ENCODE results near the gene MAGI1.
A peak's percentile ranks its signal among the peaks of the same experiment; 100 is the strongest.
"Not testable (repeated sequence)": the region's sequence is repeated elsewhere in the genome, so short reads cannot be mapped to it uniquely, and the experiment has no call there.

MAGI1 gene

DNA sequence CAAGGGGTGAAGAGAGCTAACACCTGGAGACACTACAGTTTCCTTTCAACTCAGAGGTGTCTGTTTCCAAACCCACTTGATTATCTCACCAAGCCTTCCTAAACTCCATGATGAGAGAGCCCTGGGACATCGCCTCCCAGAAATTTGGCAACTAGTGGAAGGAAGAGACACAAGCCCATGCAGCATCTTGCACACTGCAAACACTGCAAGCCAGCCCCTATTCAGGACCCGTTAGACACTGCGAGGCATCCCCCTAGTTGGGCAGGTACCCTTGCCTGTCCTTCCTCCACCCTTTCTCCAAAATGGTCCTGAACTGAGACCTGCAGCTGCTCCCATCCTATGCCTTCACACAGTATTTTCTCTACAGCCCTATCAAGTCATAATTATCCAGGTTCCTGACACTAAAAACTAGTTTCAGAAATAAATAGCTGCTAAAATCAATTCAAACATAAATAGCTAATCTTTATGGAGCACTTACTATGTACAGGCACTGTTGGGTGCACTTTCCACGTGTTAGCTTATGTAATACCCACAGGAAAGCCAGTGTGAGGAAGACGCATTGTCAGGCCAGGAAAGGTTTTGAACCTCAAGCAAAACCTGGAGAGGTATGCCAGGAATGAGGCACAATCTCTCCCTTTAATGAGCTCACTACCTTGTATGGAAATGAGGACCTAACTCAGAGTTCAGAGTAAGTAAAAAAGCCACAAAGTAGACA lies 2.8 kb downstream of the MAGI1 start:
- TF ChIP-seq, protein P1, sequence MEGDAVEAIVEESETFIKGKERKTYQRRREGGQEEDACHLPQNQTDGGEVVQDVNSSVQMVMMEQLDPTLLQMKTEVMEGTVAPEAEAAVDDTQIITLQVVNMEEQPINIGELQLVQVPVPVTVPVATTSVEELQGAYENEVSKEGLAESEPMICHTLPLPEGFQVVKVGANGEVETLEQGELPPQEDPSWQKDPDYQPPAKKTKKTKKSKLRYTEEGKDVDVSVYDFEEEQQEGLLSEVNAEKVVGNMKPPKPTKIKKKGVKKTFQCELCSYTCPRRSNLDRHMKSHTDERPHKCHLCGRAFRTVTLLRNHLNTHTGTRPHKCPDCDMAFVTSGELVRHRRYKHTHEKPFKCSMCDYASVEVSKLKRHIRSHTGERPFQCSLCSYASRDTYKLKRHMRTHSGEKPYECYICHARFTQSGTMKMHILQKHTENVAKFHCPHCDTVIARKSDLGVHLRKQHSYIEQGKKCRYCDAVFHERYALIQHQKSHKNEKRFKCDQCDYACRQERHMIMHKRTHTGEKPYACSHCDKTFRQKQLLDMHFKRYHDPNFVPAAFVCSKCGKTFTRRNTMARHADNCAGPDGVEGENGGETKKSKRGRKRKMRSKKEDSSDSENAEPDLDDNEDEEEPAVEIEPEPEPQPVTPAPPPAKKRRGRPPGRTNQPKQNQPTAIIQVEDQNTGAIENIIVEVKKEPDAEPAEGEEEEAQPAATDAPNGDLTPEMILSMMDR (IDR thresholded peaks at IDR 0.05; ENCODE audit: borderline replicate concordance, control extremely low read depth, extremely low read depth, insufficient read depth, missing control alignments): no peak
- no peak for DNase-seq (ENCODE audit: low spot score)
- in situ Hi-C loops (cut with MboI; ENCODE audit: low sequenced_read_pairs, unreplicated experiment): no loop called here

GRCh38 chr3:66033241-66034138 lies 5.2 kb downstream of the MAGI1 start:
- peak; percentile 62 for DNase-seq (ENCODE audit: low spot score)
- TF ChIP-seq, protein P1 (IDR thresholded peaks at IDR 0.05; ENCODE audit: borderline replicate concordance, control extremely low read depth, extremely low read depth, insufficient read depth, missing control alignments): no peak
- in situ Hi-C loops (cut with MboI; ENCODE audit: low sequenced_read_pairs, unreplicated experiment): no loop called here

DNA sequence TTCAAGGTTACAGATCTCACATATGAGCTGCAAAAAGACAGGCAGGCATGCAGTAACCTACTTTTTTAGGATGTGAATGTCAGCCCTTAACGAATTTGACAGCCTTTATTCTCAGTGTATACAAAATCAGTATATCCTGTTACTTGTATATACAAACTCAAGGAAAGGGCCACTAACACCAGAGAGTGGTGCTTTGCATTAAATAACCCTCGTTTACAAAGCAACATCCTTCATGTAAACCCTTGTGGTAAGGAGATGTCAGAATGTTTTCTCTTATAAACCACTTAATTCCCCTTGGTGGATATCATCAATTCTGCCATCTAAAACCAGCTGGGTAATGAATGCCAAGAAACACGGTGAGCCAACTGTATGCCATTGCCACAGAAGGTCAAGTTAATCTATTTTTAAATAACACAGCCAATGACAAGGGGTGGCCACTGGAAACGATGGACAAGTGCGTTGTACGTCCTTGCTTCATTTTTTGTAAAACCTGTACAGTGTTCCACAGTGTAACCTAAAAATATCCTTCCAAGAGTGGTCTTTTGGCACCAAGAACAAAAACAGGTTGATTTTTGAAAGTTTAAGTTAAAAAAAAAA lies 7.5 kb downstream of the MAGI1 start:
- in situ Hi-C loops (cut with MboI; ENCODE audit: low sequenced_read_pairs, unreplicated experiment): no loop called here
- no peak for DNase-seq (ENCODE audit: low spot score)

GRCh38 chr3:66029443-66029842 lies 9.3 kb downstream of the MAGI1 start:
- TF ChIP-seq, protein P1 (IDR thresholded peaks at IDR 0.05; ENCODE audit: borderline replicate concordance, control extremely low read depth, extremely low read depth, insufficient read depth, missing control alignments): no peak
- in situ Hi-C loops (cut with MboI; ENCODE audit: low sequenced_read_pairs, unreplicated experiment): no loop called here
- DNase-seq (ENCODE audit: low spot score): no peak

More for the DNA sequence above, 7.5 kb downstream of the MAGI1 start:
- TF ChIP-seq, protein P1 (IDR thresholded peaks at IDR 0.05; ENCODE audit: borderline replicate concordance, control extremely low read depth, extremely low read depth, insufficient read depth, missing control alignments): no peak

GRCh38 chr3:66029014-66029413 lies 9.7 kb downstream of the MAGI1 start:
- in situ Hi-C loops (cut with MboI; ENCODE audit: low sequenced_read_pairs, unreplicated experiment): no loop called here
- TF ChIP-seq, protein P1 (IDR thresholded peaks at IDR 0.05; ENCODE audit: borderline replicate concordance, control extremely low read depth, extremely low read depth, insufficient read depth, missing control alignments): no peak
- no peak for DNase-seq (ENCODE audit: low spot score)

DNA sequence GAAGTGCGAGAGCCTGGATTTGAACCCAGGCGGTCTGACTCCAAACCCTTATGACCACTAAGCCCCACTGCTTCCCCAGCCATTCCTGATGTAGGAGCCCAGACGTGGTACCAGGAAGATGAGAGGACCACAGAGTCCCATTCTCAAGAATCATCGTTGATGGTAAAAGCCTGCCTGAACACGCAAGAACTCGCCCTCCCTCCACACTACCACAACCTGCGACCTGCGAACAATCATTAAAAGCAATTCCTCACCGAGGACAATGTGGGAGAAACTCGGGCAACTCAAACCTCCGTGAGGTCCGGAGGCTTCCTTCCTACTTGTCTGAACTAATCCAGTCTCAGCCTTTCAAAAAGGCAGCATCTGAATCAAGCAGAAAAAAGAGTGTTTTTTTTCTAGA lies 10.3 kb downstream of the MAGI1 start:
- DNase-seq (ENCODE audit: low spot score): no peak
- TF ChIP-seq, protein P1 (IDR thresholded peaks at IDR 0.05; ENCODE audit: borderline replicate concordance, control extremely low read depth, extremely low read depth, insufficient read depth, missing control alignments): no peak
- in situ Hi-C loops (cut with MboI; ENCODE audit: low sequenced_read_pairs, unreplicated experiment): no loop called here

DNA sequence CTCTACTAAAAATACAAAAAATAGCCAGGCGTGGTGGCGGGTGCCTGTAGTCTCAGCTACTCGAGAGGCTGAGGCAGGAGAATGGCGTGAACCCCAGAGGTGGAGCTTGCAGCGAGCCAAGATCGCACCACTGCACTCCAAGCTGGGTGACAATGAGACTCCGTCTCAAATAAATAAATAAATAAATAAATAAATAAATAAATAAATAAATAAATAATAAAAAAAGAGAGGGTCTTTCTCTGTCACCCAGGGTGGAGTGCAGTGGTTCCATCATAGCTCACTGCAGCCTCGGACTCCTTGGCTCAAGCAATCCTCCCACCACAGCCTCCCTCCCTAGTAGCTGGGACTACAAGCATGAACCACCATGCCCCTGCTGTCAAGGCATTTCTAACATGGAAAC lies 11.6 kb downstream of the MAGI1 start:
- in situ Hi-C loops (cut with MboI; ENCODE audit: low sequenced_read_pairs, unreplicated experiment); DNase-seq (ENCODE audit: low spot score): not testable (repeated sequence)

All from GM13976 (cell line).